Endodermal cell (in vitro differentiated cells): ENCODE results near the gene DMXL2. TPM values are rescaled to one million over a fixed set of nuclear protein-coding genes. Genes with fewer than 3 reads are reported as not detected.

Experiments used
- DNase-seq: peaks from one replicate; pipeline ENCODE4 v3.0.0-alpha.2; 2017
- H3K27ac ChIP-seq: 2 replicates; pipeline ENCODE4 v1.5.1; 2013; ENCODE audit warnings: mild to moderate bottlenecking, low read depth, low read length, moderate library complexity
- H3K27me3 ChIP-seq: 2 replicates; pipeline ENCODE4 v1.6.1; 2013; ENCODE audit warnings: mild to moderate bottlenecking, low read length, moderate library complexity; ENCODE audit not compliant: insufficient read depth, control insufficient read depth, poor library complexity, severe bottlenecking
- H3K36me3 ChIP-seq: 2 replicates; pipeline ENCODE4 v1.7.0; 2013; ENCODE audit warnings: mild to moderate bottlenecking, low read length, moderate library complexity; ENCODE audit not compliant: control insufficient read depth, insufficient read depth
- H3K4me1 ChIP-seq: one replicate; pipeline ENCODE4 v1.7.0; 2013; ENCODE audit warnings: low read length; ENCODE audit not compliant: control insufficient read depth, insufficient read depth
- H3K4me3 ChIP-seq: 2 replicates; pipeline ENCODE4 v1.5.1; 2013; ENCODE audit warnings: mild to moderate bottlenecking, low read length, moderate library complexity
- H3K9ac ChIP-seq: 2 replicates; pipeline ENCODE4 v1.6.1; 2013; ENCODE audit warnings: mild to moderate bottlenecking, low read length, moderate library complexity; ENCODE audit not compliant: poor library complexity, severe bottlenecking; ENCODE audit errors: extremely low read depth
- H3K9me3 ChIP-seq: 2 replicates; pipeline ENCODE4 v1.6.1; 2013; ENCODE audit warnings: mild to moderate bottlenecking, low read length, moderate library complexity; ENCODE audit not compliant: control insufficient read depth
- H3K27ac Mint-ChIP-seq: 2 replicates; pipeline ENCODE4 v1.8.0; 2020; ENCODE audit warnings: mixed read lengths
- H3K27me3 Mint-ChIP-seq: 2 replicates; pipeline ENCODE4 v1.8.0; 2021; ENCODE audit warnings: mild to moderate bottlenecking, mixed read lengths; ENCODE audit not compliant: insufficient read depth
- H3K36me3 Mint-ChIP-seq: 2 replicates; pipeline ENCODE4 v1.8.0; 2020; ENCODE audit warnings: low read depth, mixed read lengths
- H3K4me1 Mint-ChIP-seq: 2 replicates; pipeline ENCODE4 v1.8.0; 2020; ENCODE audit warnings: mixed read lengths
- H3K4me3 Mint-ChIP-seq: 2 replicates; pipeline ENCODE4 v1.8.0; 2020; ENCODE audit warnings: mild to moderate bottlenecking, moderate library complexity, mixed read lengths
- H3K9me3 Mint-ChIP-seq: 2 replicates; pipeline ENCODE4 v1.8.0; 2020; ENCODE audit warnings: mild to moderate bottlenecking, mixed read lengths
- WGBS, 2 experiments: methylation state at CpG; one replicate each; pipeline versions ENCODE4 v1.1.5 to v1.1.7; 2013; ENCODE audit warnings: missing lambda C conversion rate in 2 of 2, mixed read lengths in 1 of 2; ENCODE audit not compliant: insufficient coverage in 1 of 2, insufficient read length in 1 of 2; 5-methylcytosine and 5-hydroxymethylcytosine counted together
- total RNA-seq, 2 donors: library from RNA; stranded (reverse); fragmentation: NEBNext Ultra II Directional in 1 of 2; extraction: Animal tissue kit (Norgen Biotek cat#: 25700) in 1 of 2; gene quantifications; 2 replicates in 1 of 2; 3 replicates in 1 of 2; pipeline ENCODE4 v1.2.1, GENCODE V29; 2021
- TF ChIP-seq, protein P1 (sequence below): fragments of 200-600 bp; sonication (generic); conservative IDR thresholded peaks from 2 replicates; pipeline ENCODE4 v1.5.0; 2021; ENCODE audit warnings: antibody characterized with exemption, mild to moderate bottlenecking

Gene DMXL2
- total RNA-seq, 2 donors from 2014 or later, result 20.8 to 31.5 TPM

DNA sequence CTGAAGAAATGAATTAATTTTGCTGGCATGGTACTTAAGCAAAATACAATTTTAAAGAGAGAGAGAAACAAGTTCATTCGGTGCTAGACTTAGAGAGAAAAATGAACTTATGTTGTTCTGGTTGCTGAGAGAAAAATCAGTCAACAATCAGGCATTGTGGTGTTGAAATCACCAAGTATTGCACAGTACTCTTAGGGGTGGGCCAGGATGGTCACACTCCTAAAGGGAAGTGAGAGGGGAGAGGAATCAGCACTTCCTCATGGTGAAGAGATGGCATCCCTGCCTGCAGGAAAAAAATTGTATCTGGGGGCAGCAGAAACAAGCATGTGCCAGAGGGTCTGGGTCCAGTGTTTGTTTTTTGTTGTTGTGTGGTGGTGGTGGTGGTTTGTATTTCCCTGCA lies 7.0 kb upstream of the DMXL2 start:
- 95 to 100% methylated on average over 1 of the region's 1 CpG for WGBS, 2 experiments
- no peak for DNase-seq
- H3K9me3 Mint-ChIP-seq, result no peaks in the 10 kb centered on the region

DNA sequence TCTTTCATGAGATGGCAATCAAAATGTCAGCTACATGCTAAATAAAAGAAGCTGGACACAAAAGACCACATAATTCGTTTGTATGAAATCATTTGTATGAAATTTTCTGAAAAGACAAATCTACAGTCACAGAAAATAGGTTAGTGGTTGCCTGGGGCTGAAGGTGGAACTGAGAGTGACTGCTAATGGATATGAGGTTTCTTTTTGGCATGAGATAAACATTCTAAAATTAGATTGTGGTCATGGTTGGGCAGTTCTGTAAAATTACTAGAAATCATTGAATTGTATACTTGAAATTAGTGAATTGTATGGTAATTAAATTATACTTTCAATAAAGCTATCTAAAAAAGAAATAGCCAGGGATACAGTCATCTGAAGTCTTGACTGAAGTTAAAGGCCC lies 2.7 kb upstream of the DMXL2 start:
- 67% methylated on average over 1 of the region's 1 CpG for WGBS, 2 experiments
- H3K9me3 Mint-ChIP-seq, result no peaks in the 10 kb centered on the region
- H3K27me3 ChIP-seq, result peaks cover 12% of the 10 kb centered on the region
- peaks cover 13% of the 10 kb centered on the region for H3K4me1 Mint-ChIP-seq
- H3K27ac ChIP-seq, result no peak overlapping the region
- no peaks in the 10 kb centered on the region for H3K36me3 ChIP-seq
- H3K4me1 ChIP-seq, result no peaks in the 10 kb centered on the region
- H3K27ac Mint-ChIP-seq, result no peak overlapping the region
- no peaks in the 10 kb centered on the region for H3K9me3 ChIP-seq
- H3K4me3 Mint-ChIP-seq, result no peak overlapping the region
- H3K9ac ChIP-seq, result no peak overlapping the region
- peaks cover 24% of the 10 kb centered on the region for H3K27me3 Mint-ChIP-seq
- H3K4me3 ChIP-seq, result no peak overlapping the region
- TF ChIP-seq, protein P1, sequence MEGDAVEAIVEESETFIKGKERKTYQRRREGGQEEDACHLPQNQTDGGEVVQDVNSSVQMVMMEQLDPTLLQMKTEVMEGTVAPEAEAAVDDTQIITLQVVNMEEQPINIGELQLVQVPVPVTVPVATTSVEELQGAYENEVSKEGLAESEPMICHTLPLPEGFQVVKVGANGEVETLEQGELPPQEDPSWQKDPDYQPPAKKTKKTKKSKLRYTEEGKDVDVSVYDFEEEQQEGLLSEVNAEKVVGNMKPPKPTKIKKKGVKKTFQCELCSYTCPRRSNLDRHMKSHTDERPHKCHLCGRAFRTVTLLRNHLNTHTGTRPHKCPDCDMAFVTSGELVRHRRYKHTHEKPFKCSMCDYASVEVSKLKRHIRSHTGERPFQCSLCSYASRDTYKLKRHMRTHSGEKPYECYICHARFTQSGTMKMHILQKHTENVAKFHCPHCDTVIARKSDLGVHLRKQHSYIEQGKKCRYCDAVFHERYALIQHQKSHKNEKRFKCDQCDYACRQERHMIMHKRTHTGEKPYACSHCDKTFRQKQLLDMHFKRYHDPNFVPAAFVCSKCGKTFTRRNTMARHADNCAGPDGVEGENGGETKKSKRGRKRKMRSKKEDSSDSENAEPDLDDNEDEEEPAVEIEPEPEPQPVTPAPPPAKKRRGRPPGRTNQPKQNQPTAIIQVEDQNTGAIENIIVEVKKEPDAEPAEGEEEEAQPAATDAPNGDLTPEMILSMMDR, result no peak
- no peak for DNase-seq
- no peaks in the 10 kb centered on the region for H3K36me3 Mint-ChIP-seq

More for the DNA sequence above, 7.0 kb upstream of the DMXL2 start:
- Histone ChIP-seq H3K27me3 (peaks cover 5% of the 10 kb centered on the region), H3K9me3 (no peaks in the 10 kb centered on the region), H3K27ac (no peak overlapping the region), H3K36me3 (no peaks in the 10 kb centered on the region), H3K4me1 (no peaks in the 10 kb centered on the region), H3K9ac (no peak overlapping the region), H3K4me3 (no peak overlapping the region)
- TF ChIP-seq, protein P1, result no peak
- H3K4me3 Mint-ChIP-seq, result no peak overlapping the region
- no peaks in the 10 kb centered on the region for H3K36me3 Mint-ChIP-seq
- no peak overlapping the region for H3K27ac Mint-ChIP-seq
- no peaks in the 10 kb centered on the region for H3K4me1 Mint-ChIP-seq
- H3K27me3 Mint-ChIP-seq, result peaks cover 7% of the 10 kb centered on the region

DNA sequence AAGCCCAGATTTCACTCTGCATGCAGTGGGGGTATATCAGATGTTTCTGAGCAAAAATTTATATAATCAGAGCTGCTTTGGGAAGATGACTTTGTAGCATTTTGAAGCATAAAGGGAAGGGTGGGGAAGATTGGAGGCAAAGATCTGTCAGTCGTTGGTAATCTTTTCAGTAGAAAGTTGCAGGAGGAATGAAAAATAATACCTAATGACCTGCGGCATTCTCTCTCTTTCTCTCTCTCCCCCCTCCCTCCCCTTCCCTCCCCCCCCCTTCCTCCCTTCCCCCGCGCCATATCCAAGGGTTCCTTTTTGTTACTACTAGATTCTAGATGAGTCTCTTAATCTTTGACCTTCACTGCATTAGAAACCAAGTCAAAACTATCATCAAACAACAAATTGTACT lies 1.5 kb upstream of the DMXL2 start:
- no peak for DNase-seq
- no peak overlapping the region for H3K4me3 ChIP-seq
- Mint-ChIP-seq H3K27ac (no peak overlapping the region), H3K4me1 (peaks cover 13% of the 10 kb centered on the region), H3K4me3 (no peak overlapping the region), H3K9me3 (no peaks in the 10 kb centered on the region), H3K27me3 (peaks cover 28% of the 10 kb centered on the region), H3K36me3 (no peaks in the 10 kb centered on the region)
- TF ChIP-seq, protein P1, result no peak
- WGBS, 2 experiments, result 59% methylated on average over 3 of the region's 4 CpGs; no CpG with 5 or more reads in 1 of the 2 experiments
- H3K9me3 ChIP-seq, result no peaks in the 10 kb centered on the region
- no peaks in the 10 kb centered on the region for H3K36me3 ChIP-seq
- H3K27me3 ChIP-seq, result peaks cover 12% of the 10 kb centered on the region
- no peak overlapping the region for H3K27ac ChIP-seq
- H3K4me1 ChIP-seq, result no peaks in the 10 kb centered on the region
- no peak overlapping the region for H3K9ac ChIP-seq
